K562 (cell line): ENCODE results near the gene WDR86. TPM values are rescaled to one million over a fixed set of nuclear protein-coding genes. Genes with fewer than 3 reads are reported as not detected.
A peak's percentile ranks its signal among the peaks of the same experiment; 100 is the strongest.

Source experiments
- CAMTA2 ChIP-seq: fragments of 250-450 bp; sonication (Bioruptor Pico); conservative IDR thresholded peaks from 2 replicates; pipeline ENCODE4 v1.5.1; 2022
- MYNN ChIP-seq, 2 experiments: sonication (generic); formaldehyde crosslinking in 1 of 2; IDR thresholded peaks; 2 replicates each; pipeline versions ENCODE4 v1.5.0 to v1.6.1; 2016 to 2020; ENCODE audit warnings: antibody characterized with exemption in 1 of 2, missing genetic modification reagents in 1 of 2
- NFE2 ChIP-seq: IDR thresholded peaks from 2 replicates; pipeline ENCODE4 v1.6.1; 2014; ENCODE audit warnings: antibody characterized with exemption, low read depth
- RBM14 ChIP-seq: fragments of 200-400 bp; formaldehyde crosslinking; IDR thresholded peaks from 2 replicates; pipeline ENCODE4 v1.6.1; 2018; ENCODE audit warnings: low read depth, mild to moderate bottlenecking, low read length, moderate library complexity, borderline replicate concordance; ENCODE audit not compliant: insufficient read depth
- TEAD1 ChIP-seq, 2 experiments: fragments of 450-650 bp in 1 of 2; sonication (generic) in 1 of 2; formaldehyde crosslinking; IDR thresholded peaks; 2 replicates each; pipeline versions ENCODE4 v1.4.0 to v1.8.0; 2020 to 2022; ENCODE audit warnings: mild to moderate bottlenecking in 2 of 2, missing genetic modification reagents in 1 of 2
- ZFP30 ChIP-seq: fragments of 250-450 bp; sonication (Bioruptor Pico); IDR thresholded peaks from 2 replicates; pipeline ENCODE4 v1.8.0; 2022; ENCODE audit warnings: moderate library complexity, mild to moderate bottlenecking, inconsistent platforms, borderline replicate concordance
- ZNF3 ChIP-seq: fragments of 250-450 bp; sonication (Bioruptor Pico); IDR thresholded peaks from 2 replicates; pipeline ENCODE4 v1.5.0; 2021; ENCODE audit warnings: mild to moderate bottlenecking, moderate library complexity
- ZNF444 ChIP-seq: fragments of 250-450 bp; sonication (Bioruptor Pico); IDR thresholded peaks from 2 replicates; pipeline ENCODE4 v1.4.0; 2020; ENCODE audit warnings: mild to moderate bottlenecking, moderate library complexity
- ZNF785 ChIP-seq: fragments of 250-450 bp; sonication (Bioruptor Pico); IDR thresholded peaks from 2 replicates; pipeline ENCODE4 v1.4.0; 2020; ENCODE audit warnings: mild to moderate bottlenecking
- ZSCAN32 ChIP-seq: fragments of 450-650 bp; formaldehyde crosslinking; IDR thresholded peaks from 2 replicates; pipeline ENCODE4 v1.4.0; 2020; ENCODE audit warnings: mild to moderate bottlenecking, moderate library complexity
- polyA plus RNA-seq, 8 experiments: library from polyadenylated mRNA; depleted of rRNA in 4 of 8; stranded (reverse) in 5 of 8; unstranded in 3 of 8; fragments of >200 nt; fragmentation: Nextera tagmentation in 2 of 8; fragmentation: Illumina TruSeq in 1 of 8; extraction: Ambion mirVana in 2 of 8; extraction: Trizol in 1 of 8; gene quantifications; 2 replicates each; pipeline versions ENCODE4 v1.2.1 to v1.2.3, GENCODE V29; 2011 to 2014; ENCODE audit warnings: inconsistent platforms in 1 of 8, missing spikeins in 1 of 8
- total RNA-seq, 7 experiments: library from RNA; depleted of rRNA in 6 of 7; stranded (reverse); fragments of >200 nt in 6 of 7; fragmentation: Illumina TruSeq in 2 of 7; extraction: Trizol in 2 of 7; gene quantifications; 2 replicates each; pipeline versions ENCODE4 v1.2.1 to v1.2.3, GENCODE V29; 2011 to 2021; ENCODE audit warnings: low replicate concordance in 1 of 7
- TF ChIP-seq, protein P1 (sequence below): fragments of 450-650 bp; IDR thresholded peaks from 2 replicates; pipeline ENCODE4 v1.6.1; 2018; ENCODE audit warnings: mild to moderate bottlenecking, low read depth; ENCODE audit not compliant: partially characterized antibody
- TF ChIP-seq, protein P2 (sequence below), 2 experiments: fragments of 450-650 bp; IDR thresholded peaks; 2 replicates each; pipeline ENCODE4 v1.6.1; 2016
- TF ChIP-seq, protein P3 (sequence below): fragments of 250-450 bp; sonication (Bioruptor Pico); IDR thresholded peaks from 2 replicates; pipeline ENCODE4 v1.4.0; 2020; ENCODE audit warnings: mild to moderate bottlenecking, moderate library complexity
- TF ChIP-seq, protein P4 (sequence below): IDR thresholded peaks from 2 replicates; pipeline ENCODE4 v1.6.1; 2012; ENCODE audit warnings: low read depth, low read length, improper control_type of control experiment, borderline replicate concordance
- TF ChIP-seq, protein P5 (sequence below): fragments of 450-650 bp; IDR thresholded peaks from 2 replicates; pipeline ENCODE4 v1.6.1; 2016; ENCODE audit warnings: borderline replicate concordance

Gene WDR86
- total and polyA plus RNA-seq, 9 of the 15 experiments (the other 6 are each of a cell fraction or from before 2014, with no cell fraction given): 0.24 TPM; not detected in 8

DNA sequence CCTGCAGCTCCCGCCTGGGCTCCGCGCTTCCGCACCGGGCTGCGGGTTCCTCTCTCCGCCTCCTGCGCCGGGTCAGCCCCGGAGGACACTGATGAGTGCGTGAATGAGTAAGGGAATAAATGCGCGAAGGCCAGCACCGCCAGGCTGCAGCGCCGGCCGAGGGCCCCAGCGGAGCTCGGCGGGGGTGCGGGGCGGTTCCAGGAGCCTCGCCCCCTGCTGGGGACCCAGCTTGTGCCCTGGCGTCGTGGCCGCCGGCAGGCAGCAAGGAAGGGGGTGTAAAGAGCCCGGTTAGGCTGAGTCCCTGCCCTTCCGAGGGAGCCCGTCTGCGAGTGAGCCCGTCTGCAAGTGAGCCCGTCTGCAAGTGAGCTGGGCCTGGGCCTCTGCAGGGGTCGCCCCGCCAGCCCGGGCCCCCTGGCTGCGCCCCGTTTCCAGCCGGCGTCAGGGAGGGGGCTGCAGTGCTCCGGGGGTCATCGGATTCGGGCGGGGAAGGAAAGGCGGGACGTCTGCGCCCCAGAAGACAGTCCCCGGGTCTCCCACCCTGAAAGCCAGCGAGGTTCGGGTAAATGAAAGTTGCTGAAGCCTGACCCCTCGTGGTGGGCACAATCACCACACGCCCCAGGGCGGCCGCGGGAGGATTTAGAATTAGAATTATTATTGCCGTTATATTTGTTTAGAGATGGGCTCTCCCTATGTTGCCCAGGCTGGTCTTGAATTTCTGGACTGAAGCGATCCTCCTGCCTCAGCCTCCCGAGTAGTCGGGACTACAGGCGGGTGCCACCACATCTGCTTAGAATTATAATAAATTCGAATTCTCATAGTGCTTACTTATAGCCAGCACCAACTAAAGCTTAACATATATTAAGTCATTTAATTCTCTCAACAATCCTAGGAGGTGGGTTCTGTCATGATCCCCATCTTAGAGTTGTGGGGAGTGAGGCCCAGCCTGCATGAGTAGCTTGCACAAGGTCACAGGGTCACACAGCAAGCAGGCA, 38.7 kb upstream of the WDR86 start (continued):
- TF ChIP-seq, protein P1, sequence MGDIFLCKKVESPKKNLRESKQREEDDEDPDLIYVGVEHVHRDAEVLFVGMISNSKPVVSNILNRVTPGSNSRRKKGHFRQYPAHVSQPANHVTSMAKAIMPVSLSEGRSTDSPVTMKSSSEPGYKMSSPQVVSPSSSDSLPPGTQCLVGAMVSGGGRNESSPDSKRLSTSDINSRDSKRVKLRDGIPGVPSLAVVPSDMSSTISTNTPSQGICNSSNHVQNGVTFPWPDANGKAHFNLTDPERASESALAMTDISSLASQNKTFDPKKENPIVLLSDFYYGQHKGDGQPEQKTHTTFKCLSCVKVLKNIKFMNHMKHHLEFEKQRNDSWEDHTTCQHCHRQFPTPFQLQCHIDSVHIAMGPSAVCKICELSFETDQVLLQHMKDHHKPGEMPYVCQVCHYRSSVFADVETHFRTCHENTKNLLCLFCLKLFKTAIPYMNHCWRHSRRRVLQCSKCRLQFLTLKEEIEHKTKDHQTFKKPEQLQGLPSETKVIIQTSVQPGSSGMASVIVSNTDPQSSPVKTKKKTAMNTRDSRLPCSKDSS: no peak
- TF ChIP-seq ZNF785 (CRISPR knock-in tag) (no peak), CAMTA2 (no peak), RBM14 (0 out of 2 replicates have a peak, but pooled peaks have one; percentile 69), MYNN (IDR thresholded peaks at IDR 0.05) (0 out of 2 replicates have a peak, but pooled peaks have one; percentile 26), MYNN (CRISPR knock-in tag; IDR thresholded peaks at IDR 0.05) (no peak), TEAD1 (CRISPR knock-in tag; IDR thresholded peaks at IDR 0.05) (peak in 1 of 2 experiments; percentile 39; a peak in 1 of 4 replicates), ZFP30 (CRISPR knock-in tag) (no peak), ZSCAN32 (CRISPR knock-in tag) (no peak), ZNF444 (CRISPR knock-in tag) (no peak), NFE2 (no peak), ZNF3 (CRISPR knock-in tag) (no peak)
- TF ChIP-seq, protein P2, sequence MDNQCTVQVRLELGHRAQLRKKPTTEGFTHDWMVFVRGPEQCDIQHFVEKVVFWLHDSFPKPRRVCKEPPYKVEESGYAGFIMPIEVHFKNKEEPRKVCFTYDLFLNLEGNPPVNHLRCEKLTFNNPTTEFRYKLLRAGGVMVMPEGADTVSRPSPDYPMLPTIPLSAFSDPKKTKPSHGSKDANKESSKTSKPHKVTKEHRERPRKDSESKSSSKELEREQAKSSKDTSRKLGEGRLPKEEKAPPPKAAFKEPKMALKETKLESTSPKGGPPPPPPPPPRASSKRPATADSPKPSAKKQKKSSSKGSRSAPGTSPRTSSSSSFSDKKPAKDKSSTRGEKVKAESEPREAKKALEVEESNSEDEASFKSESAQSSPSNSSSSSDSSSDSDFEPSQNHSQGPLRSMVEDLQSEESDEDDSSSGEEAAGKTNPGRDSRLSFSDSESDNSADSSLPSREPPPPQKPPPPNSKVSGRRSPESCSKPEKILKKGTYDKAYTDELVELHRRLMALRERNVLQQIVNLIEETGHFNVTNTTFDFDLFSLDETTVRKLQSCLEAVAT (IDR thresholded peaks at IDR 0.05): no peak
- TF ChIP-seq, protein P3, sequence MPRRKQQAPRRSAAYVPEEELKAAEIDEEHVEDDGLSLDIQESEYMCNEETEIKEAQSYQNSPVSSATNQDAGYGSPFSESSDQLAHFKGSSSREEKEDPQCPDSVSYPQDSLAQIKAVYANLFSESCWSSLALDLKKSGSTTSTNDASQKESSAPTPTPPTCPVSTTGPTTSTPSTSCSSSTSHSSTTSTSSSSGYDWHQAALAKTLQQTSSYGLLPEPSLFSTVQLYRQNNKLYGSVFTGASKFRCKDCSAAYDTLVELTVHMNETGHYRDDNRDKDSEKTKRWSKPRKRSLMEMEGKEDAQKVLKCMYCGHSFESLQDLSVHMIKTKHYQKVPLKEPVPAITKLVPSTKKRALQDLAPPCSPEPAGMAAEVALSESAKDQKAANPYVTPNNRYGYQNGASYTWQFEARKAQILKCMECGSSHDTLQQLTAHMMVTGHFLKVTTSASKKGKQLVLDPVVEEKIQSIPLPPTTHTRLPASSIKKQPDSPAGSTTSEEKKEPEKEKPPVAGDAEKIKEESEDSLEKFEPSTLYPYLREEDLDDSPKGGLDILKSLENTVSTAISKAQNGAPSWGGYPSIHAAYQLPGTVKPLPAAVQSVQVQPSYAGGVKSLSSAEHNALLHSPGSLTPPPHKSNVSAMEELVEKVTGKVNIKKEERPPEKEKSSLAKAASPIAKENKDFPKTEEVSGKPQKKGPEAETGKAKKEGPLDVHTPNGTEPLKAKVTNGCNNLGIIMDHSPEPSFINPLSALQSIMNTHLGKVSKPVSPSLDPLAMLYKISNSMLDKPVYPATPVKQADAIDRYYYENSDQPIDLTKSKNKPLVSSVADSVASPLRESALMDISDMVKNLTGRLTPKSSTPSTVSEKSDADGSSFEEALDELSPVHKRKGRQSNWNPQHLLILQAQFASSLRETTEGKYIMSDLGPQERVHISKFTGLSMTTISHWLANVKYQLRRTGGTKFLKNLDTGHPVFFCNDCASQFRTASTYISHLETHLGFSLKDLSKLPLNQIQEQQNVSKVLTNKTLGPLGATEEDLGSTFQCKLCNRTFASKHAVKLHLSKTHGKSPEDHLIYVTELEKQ (CRISPR knock-in tag): no peak
- TF ChIP-seq, protein P4, sequence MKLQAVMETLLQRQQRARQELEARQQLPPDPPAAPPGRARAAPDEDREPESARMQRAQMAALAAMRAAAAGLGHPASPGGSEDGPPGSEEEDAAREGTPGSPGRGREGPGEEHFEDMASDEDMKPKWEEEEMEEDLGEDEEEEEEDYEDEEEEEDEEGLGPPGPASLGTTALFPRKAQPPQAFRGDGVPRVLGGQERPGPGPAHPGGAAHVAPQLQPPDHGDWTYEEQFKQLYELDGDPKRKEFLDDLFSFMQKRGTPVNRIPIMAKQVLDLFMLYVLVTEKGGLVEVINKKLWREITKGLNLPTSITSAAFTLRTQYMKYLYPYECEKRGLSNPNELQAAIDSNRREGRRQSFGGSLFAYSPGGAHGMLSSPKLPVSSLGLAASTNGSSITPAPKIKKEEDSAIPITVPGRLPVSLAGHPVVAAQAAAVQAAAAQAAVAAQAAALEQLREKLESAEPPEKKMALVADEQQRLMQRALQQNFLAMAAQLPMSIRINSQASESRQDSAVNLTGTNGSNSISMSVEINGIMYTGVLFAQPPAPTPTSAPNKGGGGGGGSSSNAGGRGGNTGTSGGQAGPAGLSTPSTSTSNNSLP: no peak
- TF ChIP-seq, protein P5, sequence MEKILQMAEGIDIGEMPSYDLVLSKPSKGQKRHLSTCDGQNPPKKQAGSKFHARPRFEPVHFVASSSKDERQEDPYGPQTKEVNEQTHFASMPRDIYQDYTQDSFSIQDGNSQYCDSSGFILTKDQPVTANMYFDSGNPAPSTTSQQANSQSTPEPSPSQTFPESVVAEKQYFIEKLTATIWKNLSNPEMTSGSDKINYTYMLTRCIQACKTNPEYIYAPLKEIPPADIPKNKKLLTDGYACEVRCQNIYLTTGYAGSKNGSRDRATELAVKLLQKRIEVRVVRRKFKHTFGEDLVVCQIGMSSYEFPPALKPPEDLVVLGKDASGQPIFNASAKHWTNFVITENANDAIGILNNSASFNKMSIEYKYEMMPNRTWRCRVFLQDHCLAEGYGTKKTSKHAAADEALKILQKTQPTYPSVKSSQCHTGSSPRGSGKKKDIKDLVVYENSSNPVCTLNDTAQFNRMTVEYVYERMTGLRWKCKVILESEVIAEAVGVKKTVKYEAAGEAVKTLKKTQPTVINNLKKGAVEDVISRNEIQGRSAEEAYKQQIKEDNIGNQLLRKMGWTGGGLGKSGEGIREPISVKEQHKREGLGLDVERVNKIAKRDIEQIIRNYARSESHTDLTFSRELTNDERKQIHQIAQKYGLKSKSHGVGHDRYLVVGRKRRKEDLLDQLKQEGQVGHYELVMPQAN: no peak
